WTC11 (cell line): ENCODE results near the gene RNF38. TPM values are rescaled to one million over a fixed set of nuclear protein-coding genes. Genes with fewer than 3 reads are reported as not detected.

ENCODE experiments used
- ATAC-seq: fragments of 200-7000 bp; cut with Tn5 transposase; 2 replicates; pipeline ENCODE4 v1.10.0; 2021; ENCODE audit warnings: mild to moderate bottlenecking, moderate library complexity
- CTCF ChIA-PET: fragments of 300-600 bp; sonication (Branson Sonifier 250); formaldehyde crosslinking; loops from one replicate; lab custom pipeline; 2021; ENCODE audit warnings: antibody characterized with exemption; lab: Charles Lee
- POLR2A ChIA-PET: fragments of 350-600 bp; sonication (Branson Sonifier 250); formaldehyde crosslinking; loops from one replicate; lab custom pipeline; 2021; ENCODE audit warnings: antibody characterized with exemption; lab: Charles Lee
- DNase-seq: peaks from one replicate; pipeline ENCODE4 v3.0.0; 2021; ENCODE audit warnings: low spot score
- H3K27ac Mint-ChIP-seq: 2 replicates; pipeline ENCODE4 v1.8.0; 2021; ENCODE audit warnings: mixed read lengths
- H3K27me3 Mint-ChIP-seq: 2 replicates; pipeline ENCODE4 v1.8.0; 2021; ENCODE audit warnings: low read depth, mild to moderate bottlenecking, moderate library complexity, mixed read lengths
- H3K36me3 Mint-ChIP-seq: 2 replicates; pipeline ENCODE4 v1.8.0; 2021; ENCODE audit warnings: mixed read lengths
- H3K4me1 Mint-ChIP-seq: 2 replicates; pipeline ENCODE4 v1.8.0; 2022; ENCODE audit warnings: mixed read lengths
- H3K4me3 Mint-ChIP-seq: 2 replicates; pipeline ENCODE4 v1.8.0; 2021; ENCODE audit warnings: mild to moderate bottlenecking, moderate library complexity, mixed read lengths
- H3K9me3 Mint-ChIP-seq: 2 replicates; pipeline ENCODE4 v1.8.0; 2021; ENCODE audit warnings: mixed read lengths
- CREB1 ChIP-seq: sonication (generic); formaldehyde crosslinking; IDR thresholded peaks from 2 replicates; pipeline ENCODE4 v1.8.0; 2023; ENCODE audit warnings: mild to moderate bottlenecking, missing genetic modification reagents
- ESRRA ChIP-seq: sonication (generic); formaldehyde crosslinking; IDR thresholded peaks from 2 replicates; pipeline ENCODE4 v1.8.1; 2022; ENCODE audit warnings: mild to moderate bottlenecking, missing genetic modification reagents, borderline replicate concordance
- ETV6 ChIP-seq: sonication (generic); formaldehyde crosslinking; IDR thresholded peaks from 2 replicates; pipeline ENCODE4 v1.8.1; 2022; ENCODE audit warnings: mild to moderate bottlenecking, missing genetic modification reagents
- FOXJ3 ChIP-seq: sonication (generic); formaldehyde crosslinking; IDR thresholded peaks from 2 replicates; pipeline ENCODE4 v1.9.0; 2021; ENCODE audit warnings: missing genetic modification reagents, mild to moderate bottlenecking, borderline replicate concordance
- FOXP1 ChIP-seq: sonication (generic); formaldehyde crosslinking; IDR thresholded peaks from 2 replicates; pipeline ENCODE4 v1.8.0; 2022; ENCODE audit warnings: missing genetic modification reagents, mild to moderate bottlenecking, moderate library complexity, borderline replicate concordance
- KAT7 ChIP-seq: sonication (generic); formaldehyde crosslinking; IDR thresholded peaks from 2 replicates; pipeline ENCODE4 v1.8.1; 2023; ENCODE audit warnings: missing genetic modification reagents, mild to moderate bottlenecking, borderline replicate concordance
- OVOL2 ChIP-seq: fragments of 250-450 bp; sonication (Bioruptor Pico); IDR thresholded peaks from 2 replicates; pipeline ENCODE4 v1.9.0; 2021; ENCODE audit warnings: mild to moderate bottlenecking, borderline replicate concordance
- PRDM15 ChIP-seq: sonication (generic); formaldehyde crosslinking; IDR thresholded peaks from 2 replicates; pipeline ENCODE4 v1.8.0; 2022; ENCODE audit warnings: missing genetic modification reagents
- PRRX2 ChIP-seq: fragments of 250-450 bp; sonication (Bioruptor Pico); IDR thresholded peaks from 2 replicates; pipeline ENCODE4 v1.8.0; 2021; ENCODE audit warnings: mild to moderate bottlenecking
- RELA ChIP-seq: sonication (generic); formaldehyde crosslinking; IDR thresholded peaks from 2 replicates; pipeline ENCODE4 v1.8.1; 2022; ENCODE audit warnings: missing genetic modification reagents, mild to moderate bottlenecking, borderline replicate concordance
- SMAD4 ChIP-seq: sonication (generic); formaldehyde crosslinking; IDR thresholded peaks from 2 replicates; pipeline ENCODE4 v1.8.0; 2022; ENCODE audit warnings: mild to moderate bottlenecking, missing genetic modification reagents
- SP1 ChIP-seq: sonication (generic); formaldehyde crosslinking; conservative IDR thresholded peaks from 2 replicates; pipeline ENCODE4 v1.8.1; 2022; ENCODE audit warnings: missing genetic modification reagents
- TEAD4 ChIP-seq: sonication (generic); formaldehyde crosslinking; IDR thresholded peaks from 2 replicates; pipeline ENCODE4 v1.8.0; 2022; ENCODE audit warnings: mild to moderate bottlenecking, missing genetic modification reagents
- TP53 ChIP-seq: sonication (generic); formaldehyde crosslinking; IDR thresholded peaks from 2 replicates; pipeline ENCODE4 v1.8.1; 2023; ENCODE audit warnings: mild to moderate bottlenecking, missing genetic modification reagents
- ZBTB21 ChIP-seq: sonication (generic); formaldehyde crosslinking; IDR thresholded peaks from 2 replicates; pipeline ENCODE4 v1.8.1; 2023; ENCODE audit warnings: mild to moderate bottlenecking, missing genetic modification reagents, borderline replicate concordance
- ZMAT4 ChIP-seq: fragments of 250-450 bp; sonication (Bioruptor Pico); IDR thresholded peaks from 2 replicates; pipeline ENCODE4 v1.9.0; 2021; ENCODE audit warnings: mild to moderate bottlenecking
- ZNF232 ChIP-seq: sonication (generic); formaldehyde crosslinking; IDR thresholded peaks from 2 replicates; pipeline ENCODE4 v1.8.0; 2022; ENCODE audit warnings: mild to moderate bottlenecking, missing genetic modification reagents
- ZNF396 ChIP-seq: fragments of 250-450 bp; sonication (Bioruptor Pico); IDR thresholded peaks from 2 replicates; pipeline ENCODE4 v1.8.0; 2021; ENCODE audit warnings: mild to moderate bottlenecking, moderate library complexity, borderline replicate concordance
- ZNF423 ChIP-seq: fragments of 250-450 bp; sonication (Bioruptor Pico); IDR thresholded peaks from 2 replicates; pipeline ENCODE4 v2.1.2; 2022; ENCODE audit warnings: mild to moderate bottlenecking, moderate library complexity
- total RNA-seq: library from RNA; stranded (reverse); gene quantifications from 3 replicates; pipeline ENCODE4 v1.2.3, GENCODE V29; 2021
- TF ChIP-seq, protein P1 (sequence below): sonication (generic); formaldehyde crosslinking; IDR thresholded peaks from 2 replicates; pipeline ENCODE4 v1.8.0; 2022; ENCODE audit warnings: mild to moderate bottlenecking, missing genetic modification reagents
- TF ChIP-seq, protein P2 (sequence below): sonication (generic); formaldehyde crosslinking; IDR thresholded peaks from 2 replicates; pipeline ENCODE4 v1.8.1; 2023; ENCODE audit warnings: mild to moderate bottlenecking, missing genetic modification reagents
- TF ChIP-seq, protein P3 (sequence below): fragments of 250-450 bp; sonication (Bioruptor Pico); IDR thresholded peaks from 2 replicates; pipeline ENCODE4 v1.8.0; 2021; ENCODE audit warnings: mild to moderate bottlenecking
- TF ChIP-seq, protein P4 (sequence below): fragments of 250-450 bp; sonication (Bioruptor Pico); IDR thresholded peaks from 2 replicates; pipeline ENCODE4 v1.9.0; 2021; ENCODE audit warnings: mild to moderate bottlenecking, borderline replicate concordance

RNF38 gene
- total RNA-seq, 1 experiment from 2014 or later = 56.4 TPM

DNA sequence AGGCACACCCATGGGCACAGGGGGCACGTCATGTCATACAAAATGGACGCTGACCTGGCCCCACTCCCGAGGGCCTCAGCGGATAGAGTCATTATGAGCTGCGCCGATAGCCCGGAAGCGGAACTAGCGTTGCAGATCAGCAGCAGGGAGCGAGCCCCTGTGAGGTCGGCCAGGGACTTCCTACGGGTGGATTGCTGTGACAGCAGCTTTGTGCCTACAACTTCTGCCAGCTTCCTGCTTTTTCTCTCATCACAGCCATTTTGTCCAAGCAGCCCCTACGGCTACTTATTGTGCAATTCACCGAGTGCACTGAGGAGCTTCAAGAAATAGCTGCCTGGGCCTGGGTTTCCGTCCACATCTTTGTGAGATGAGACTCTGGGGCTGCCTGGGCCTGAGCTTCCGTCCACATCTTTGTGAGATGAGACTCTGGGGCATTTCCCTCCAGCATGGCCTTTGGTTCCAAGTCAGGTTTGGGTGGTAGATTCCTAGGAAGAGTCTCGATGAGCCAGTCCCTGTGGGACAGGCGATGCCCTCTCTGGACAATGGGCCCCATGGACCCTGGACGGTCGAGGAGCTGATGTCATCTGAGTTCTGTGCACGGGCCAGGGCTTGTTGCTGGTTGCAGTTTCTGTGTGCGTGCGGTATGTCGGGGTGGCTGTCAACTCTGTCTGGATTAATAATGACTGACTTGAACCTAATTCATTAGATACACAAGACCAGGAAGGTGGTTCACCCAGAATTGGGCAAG, 74.8 kb downstream of the RNF38 start:
- TF ChIP-seq ESRRA (no peak), PRRX2 (CRISPR knock-in tag) (no peak), ETV6 (CRISPR knock-in tag) (no peak), CREB1 (CRISPR knock-in tag) (no peak), KAT7 (no peak), ZNF396 (CRISPR knock-in tag) (no peak), FOXJ3 (no peak), SMAD4 (no peak), TP53 (CRISPR knock-in tag) (no peak), ZMAT4 (no peak), ZNF232 (CRISPR knock-in tag) (no peak), FOXP1 (no peak), PRDM15 (CRISPR knock-in tag) (no peak), TEAD4 (no peak), ZNF423 (no peak), RELA (CRISPR knock-in tag) (no peak)
- TF ChIP-seq, protein P1, sequence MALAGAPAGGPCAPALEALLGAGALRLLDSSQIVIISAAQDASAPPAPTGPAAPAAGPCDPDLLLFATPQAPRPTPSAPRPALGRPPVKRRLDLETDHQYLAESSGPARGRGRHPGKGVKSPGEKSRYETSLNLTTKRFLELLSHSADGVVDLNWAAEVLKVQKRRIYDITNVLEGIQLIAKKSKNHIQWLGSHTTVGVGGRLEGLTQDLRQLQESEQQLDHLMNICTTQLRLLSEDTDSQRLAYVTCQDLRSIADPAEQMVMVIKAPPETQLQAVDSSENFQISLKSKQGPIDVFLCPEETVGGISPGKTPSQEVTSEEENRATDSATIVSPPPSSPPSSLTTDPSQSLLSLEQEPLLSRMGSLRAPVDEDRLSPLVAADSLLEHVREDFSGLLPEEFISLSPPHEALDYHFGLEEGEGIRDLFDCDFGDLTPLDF (CRISPR knock-in tag) = no peak
- TF ChIP-seq, protein P2, sequence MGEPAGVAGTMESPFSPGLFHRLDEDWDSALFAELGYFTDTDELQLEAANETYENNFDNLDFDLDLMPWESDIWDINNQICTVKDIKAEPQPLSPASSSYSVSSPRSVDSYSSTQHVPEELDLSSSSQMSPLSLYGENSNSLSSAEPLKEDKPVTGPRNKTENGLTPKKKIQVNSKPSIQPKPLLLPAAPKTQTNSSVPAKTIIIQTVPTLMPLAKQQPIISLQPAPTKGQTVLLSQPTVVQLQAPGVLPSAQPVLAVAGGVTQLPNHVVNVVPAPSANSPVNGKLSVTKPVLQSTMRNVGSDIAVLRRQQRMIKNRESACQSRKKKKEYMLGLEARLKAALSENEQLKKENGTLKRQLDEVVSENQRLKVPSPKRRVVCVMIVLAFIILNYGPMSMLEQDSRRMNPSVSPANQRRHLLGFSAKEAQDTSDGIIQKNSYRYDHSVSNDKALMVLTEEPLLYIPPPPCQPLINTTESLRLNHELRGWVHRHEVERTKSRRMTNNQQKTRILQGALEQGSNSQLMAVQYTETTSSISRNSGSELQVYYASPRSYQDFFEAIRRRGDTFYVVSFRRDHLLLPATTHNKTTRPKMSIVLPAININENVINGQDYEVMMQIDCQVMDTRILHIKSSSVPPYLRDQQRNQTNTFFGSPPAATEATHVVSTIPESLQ (CRISPR knock-in tag) = no peak
- TF ChIP-seq, protein P3, sequence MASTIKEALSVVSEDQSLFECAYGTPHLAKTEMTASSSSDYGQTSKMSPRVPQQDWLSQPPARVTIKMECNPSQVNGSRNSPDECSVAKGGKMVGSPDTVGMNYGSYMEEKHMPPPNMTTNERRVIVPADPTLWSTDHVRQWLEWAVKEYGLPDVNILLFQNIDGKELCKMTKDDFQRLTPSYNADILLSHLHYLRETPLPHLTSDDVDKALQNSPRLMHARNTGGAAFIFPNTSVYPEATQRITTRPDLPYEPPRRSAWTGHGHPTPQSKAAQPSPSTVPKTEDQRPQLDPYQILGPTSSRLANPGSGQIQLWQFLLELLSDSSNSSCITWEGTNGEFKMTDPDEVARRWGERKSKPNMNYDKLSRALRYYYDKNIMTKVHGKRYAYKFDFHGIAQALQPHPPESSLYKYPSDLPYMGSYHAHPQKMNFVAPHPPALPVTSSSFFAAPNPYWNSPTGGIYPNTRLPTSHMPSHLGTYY (CRISPR knock-in tag) = no peak
- Mint-ChIP-seq H3K9me3 (peaks cover 9% of the 10 kb centered on the region), H3K4me1 (no peaks in the 10 kb centered on the region), H3K27me3 (no peaks in the 10 kb centered on the region), H3K4me3 (no peak overlapping the region), H3K27ac (no peak overlapping the region), H3K36me3 (no peaks in the 10 kb centered on the region)
- CTCF ChIA-PET = no interaction called here
- ATAC-seq (no peak), DNase-seq (no peak)
- POLR2A ChIA-PET = interaction anchor here (1.2 kb wide), 1 partner anchor 135 kb away, joined by 5 read pairs; the partner anchor contains the start of gene CLTA

GRCh38 chr9:36323926-36324325, 76.1 kb downstream of the RNF38 start:
- CTCF ChIA-PET = no interaction called here
- TF ChIP-seq ZBTB21 (no peak), CREB1 (CRISPR knock-in tag) (no peak), OVOL2 (CRISPR knock-in tag) (no peak), SP1 (CRISPR knock-in tag) (no peak)
- TF ChIP-seq, protein P4, sequence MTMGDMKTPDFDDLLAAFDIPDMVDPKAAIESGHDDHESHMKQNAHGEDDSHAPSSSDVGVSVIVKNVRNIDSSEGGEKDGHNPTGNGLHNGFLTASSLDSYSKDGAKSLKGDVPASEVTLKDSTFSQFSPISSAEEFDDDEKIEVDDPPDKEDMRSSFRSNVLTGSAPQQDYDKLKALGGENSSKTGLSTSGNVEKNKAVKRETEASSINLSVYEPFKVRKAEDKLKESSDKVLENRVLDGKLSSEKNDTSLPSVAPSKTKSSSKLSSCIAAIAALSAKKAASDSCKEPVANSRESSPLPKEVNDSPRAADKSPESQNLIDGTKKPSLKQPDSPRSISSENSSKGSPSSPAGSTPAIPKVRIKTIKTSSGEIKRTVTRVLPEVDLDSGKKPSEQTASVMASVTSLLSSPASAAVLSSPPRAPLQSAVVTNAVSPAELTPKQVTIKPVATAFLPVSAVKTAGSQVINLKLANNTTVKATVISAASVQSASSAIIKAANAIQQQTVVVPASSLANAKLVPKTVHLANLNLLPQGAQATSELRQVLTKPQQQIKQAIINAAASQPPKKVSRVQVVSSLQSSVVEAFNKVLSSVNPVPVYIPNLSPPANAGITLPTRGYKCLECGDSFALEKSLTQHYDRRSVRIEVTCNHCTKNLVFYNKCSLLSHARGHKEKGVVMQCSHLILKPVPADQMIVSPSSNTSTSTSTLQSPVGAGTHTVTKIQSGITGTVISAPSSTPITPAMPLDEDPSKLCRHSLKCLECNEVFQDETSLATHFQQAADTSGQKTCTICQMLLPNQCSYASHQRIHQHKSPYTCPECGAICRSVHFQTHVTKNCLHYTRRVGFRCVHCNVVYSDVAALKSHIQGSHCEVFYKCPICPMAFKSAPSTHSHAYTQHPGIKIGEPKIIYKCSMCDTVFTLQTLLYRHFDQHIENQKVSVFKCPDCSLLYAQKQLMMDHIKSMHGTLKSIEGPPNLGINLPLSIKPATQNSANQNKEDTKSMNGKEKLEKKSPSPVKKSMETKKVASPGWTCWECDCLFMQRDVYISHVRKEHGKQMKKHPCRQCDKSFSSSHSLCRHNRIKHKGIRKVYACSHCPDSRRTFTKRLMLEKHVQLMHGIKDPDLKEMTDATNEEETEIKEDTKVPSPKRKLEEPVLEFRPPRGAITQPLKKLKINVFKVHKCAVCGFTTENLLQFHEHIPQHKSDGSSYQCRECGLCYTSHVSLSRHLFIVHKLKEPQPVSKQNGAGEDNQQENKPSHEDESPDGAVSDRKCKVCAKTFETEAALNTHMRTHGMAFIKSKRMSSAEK (CRISPR knock-in tag) = no peak

More at GRCh38 chr9:36323926-36324325, 76.1 kb downstream of the RNF38 start:
- H3K27ac Mint-ChIP-seq = no peak overlapping the region
- POLR2A ChIA-PET = no interaction called here
- H3K27me3 Mint-ChIP-seq = no peaks in the 10 kb centered on the region
- DNase-seq (no peak), ATAC-seq (no peak)
- H3K9me3 Mint-ChIP-seq = peaks cover 9% of the 10 kb centered on the region
- no peak overlapping the region for H3K4me3 Mint-ChIP-seq
- no peaks in the 10 kb centered on the region for H3K36me3 Mint-ChIP-seq
- peaks cover 7% of the 10 kb centered on the region for H3K4me1 Mint-ChIP-seq
